Neural cell (in vitro differentiated cells): ENCODE data around the gene PBX4.

Experiments used
- EP300 ChIP-seq: fragments of 450-650 bp; conservative IDR thresholded peaks from 2 replicates; pipeline ENCODE4 v1.6.1; 2014; ENCODE audit warnings: antibody characterized with exemption, mild to moderate bottlenecking, moderate library complexity; ENCODE audit not compliant: poor library complexity, severe bottlenecking
- EZH2 ChIP-seq: fragments of 200-600, 300-800 bp; shearing (Covaris generic), sonication (generic); IDR thresholded peaks from 2 replicates; pipeline ENCODE4 v1.6.1; 2014; ENCODE audit warnings: antibody characterized with exemption, low read length, borderline replicate concordance, mild to moderate bottlenecking; ENCODE audit not compliant: insufficient read depth, poor library complexity, severe bottlenecking
- MXI1 ChIP-seq: fragments of 450-650 bp; conservative IDR thresholded peaks from 2 replicates; pipeline ENCODE4 v1.6.1; 2014; ENCODE audit warnings: antibody characterized with exemption, mild to moderate bottlenecking; ENCODE audit not compliant: poor library complexity, severe bottlenecking
- RAD21 ChIP-seq: fragments of 450-650 bp; conservative IDR thresholded peaks from 2 replicates; pipeline ENCODE4 v1.6.1; 2014; ENCODE audit warnings: antibody characterized with exemption, mild to moderate bottlenecking, moderate library complexity
- TF ChIP-seq, protein P1 (sequence below): fragments of 450-650 bp; IDR thresholded peaks from 2 replicates; pipeline ENCODE4 v1.5.1; 2014; ENCODE audit warnings: antibody characterized with exemption, mild to moderate bottlenecking, moderate library complexity; ENCODE audit not compliant: poor library complexity, severe bottlenecking
- TF ChIP-seq, protein P2 (sequence below): IDR thresholded peaks from 2 replicates; pipeline ENCODE4 v1.6.1; 2012; ENCODE audit warnings: borderline replicate concordance

DNA sequence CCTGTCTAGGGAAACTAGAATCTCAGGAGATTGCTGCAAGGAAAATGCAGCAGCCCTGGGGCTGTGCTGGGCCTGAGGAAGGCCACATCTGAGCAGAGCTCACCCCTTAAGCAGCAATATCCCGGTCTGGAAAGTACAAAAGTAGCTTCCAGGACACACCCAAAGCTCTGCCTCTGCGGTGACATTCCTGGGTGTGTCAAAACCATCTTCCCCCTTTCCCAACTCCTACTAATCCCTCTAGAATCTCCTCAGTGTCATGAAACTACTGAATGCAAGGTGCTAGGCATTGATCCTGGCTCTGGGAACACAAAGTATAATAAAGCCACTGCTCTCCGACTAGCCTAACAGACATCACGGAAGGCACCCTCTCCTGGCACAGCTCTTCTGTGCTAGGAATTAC is 5.0 kb downstream of the PBX4 start:
- TF ChIP-seq, protein P1, sequence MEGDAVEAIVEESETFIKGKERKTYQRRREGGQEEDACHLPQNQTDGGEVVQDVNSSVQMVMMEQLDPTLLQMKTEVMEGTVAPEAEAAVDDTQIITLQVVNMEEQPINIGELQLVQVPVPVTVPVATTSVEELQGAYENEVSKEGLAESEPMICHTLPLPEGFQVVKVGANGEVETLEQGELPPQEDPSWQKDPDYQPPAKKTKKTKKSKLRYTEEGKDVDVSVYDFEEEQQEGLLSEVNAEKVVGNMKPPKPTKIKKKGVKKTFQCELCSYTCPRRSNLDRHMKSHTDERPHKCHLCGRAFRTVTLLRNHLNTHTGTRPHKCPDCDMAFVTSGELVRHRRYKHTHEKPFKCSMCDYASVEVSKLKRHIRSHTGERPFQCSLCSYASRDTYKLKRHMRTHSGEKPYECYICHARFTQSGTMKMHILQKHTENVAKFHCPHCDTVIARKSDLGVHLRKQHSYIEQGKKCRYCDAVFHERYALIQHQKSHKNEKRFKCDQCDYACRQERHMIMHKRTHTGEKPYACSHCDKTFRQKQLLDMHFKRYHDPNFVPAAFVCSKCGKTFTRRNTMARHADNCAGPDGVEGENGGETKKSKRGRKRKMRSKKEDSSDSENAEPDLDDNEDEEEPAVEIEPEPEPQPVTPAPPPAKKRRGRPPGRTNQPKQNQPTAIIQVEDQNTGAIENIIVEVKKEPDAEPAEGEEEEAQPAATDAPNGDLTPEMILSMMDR: no peak
- TF ChIP-seq EP300: no peak
- no peak for TF ChIP-seq EZH2
- TF ChIP-seq, protein P2, sequence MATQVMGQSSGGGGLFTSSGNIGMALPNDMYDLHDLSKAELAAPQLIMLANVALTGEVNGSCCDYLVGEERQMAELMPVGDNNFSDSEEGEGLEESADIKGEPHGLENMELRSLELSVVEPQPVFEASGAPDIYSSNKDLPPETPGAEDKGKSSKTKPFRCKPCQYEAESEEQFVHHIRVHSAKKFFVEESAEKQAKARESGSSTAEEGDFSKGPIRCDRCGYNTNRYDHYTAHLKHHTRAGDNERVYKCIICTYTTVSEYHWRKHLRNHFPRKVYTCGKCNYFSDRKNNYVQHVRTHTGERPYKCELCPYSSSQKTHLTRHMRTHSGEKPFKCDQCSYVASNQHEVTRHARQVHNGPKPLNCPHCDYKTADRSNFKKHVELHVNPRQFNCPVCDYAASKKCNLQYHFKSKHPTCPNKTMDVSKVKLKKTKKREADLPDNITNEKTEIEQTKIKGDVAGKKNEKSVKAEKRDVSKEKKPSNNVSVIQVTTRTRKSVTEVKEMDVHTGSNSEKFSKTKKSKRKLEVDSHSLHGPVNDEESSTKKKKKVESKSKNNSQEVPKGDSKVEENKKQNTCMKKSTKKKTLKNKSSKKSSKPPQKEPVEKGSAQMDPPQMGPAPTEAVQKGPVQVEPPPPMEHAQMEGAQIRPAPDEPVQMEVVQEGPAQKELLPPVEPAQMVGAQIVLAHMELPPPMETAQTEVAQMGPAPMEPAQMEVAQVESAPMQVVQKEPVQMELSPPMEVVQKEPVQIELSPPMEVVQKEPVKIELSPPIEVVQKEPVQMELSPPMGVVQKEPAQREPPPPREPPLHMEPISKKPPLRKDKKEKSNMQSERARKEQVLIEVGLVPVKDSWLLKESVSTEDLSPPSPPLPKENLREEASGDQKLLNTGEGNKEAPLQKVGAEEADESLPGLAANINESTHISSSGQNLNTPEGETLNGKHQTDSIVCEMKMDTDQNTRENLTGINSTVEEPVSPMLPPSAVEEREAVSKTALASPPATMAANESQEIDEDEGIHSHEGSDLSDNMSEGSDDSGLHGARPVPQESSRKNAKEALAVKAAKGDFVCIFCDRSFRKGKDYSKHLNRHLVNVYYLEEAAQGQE: no peak
- TF ChIP-seq RAD21: no peak
- no peak for TF ChIP-seq MXI1
